Retinal pigment epithelial cell (primary cell): ENCODE results near the gene MXI1.

Experiments used
- DNase-seq: peaks from one replicate; pipeline ENCODE4 v3.0.0-alpha.2; 2010; ENCODE audit warnings: low read depth
- H3K4me3 ChIP-seq: 2 replicates; pipeline ENCODE4 v1.5.1; 2011; ENCODE audit warnings: mild to moderate bottlenecking, low read length, control low read depth, moderate library complexity
- CTCF ChIP-seq: conservative IDR thresholded peaks from 2 replicates; pipeline ENCODE4 v1.5.1; 2011; ENCODE audit warnings: low read depth, low read length, control low read depth, inconsistent platforms

The MXI1 gene

GRCh38 chr10:110300486-110300986 lies 93.1 kb downstream of the MXI1 start:
- no peak for TF ChIP-seq CTCF
- DNase-seq: no peak
- no peak overlapping the region for H3K4me3 ChIP-seq

- peak overlapping the region; percentile 94 for H3K4me3 ChIP-seq
- no peak for TF ChIP-seq CTCF
- DNase-seq: no peak
Measured at GRCh38 chr10:110303681-110304080, 96.3 kb downstream of the MXI1 start.

GRCh38 chr10:110304394-110304779 lies 97.0 kb downstream of the MXI1 start:
- peak overlapping the region; percentile 94 for H3K4me3 ChIP-seq
- DNase-seq: no peak

GRCh38 chr10:110304780-110305421 lies 97.5 kb downstream of the MXI1 start, which contains the start of gene SMNDC1:
SMNDC1 (minus strand) TSS chr10:110304920; CDS start chr10:110303587, 1,333 bp downstream.
- peak within 1 kb of the TSS; percentile 94 for H3K4me3 ChIP-seq
- TF ChIP-seq CTCF: no peak
- peak; percentile 93 for DNase-seq

More at GRCh38 chr10:110304394-110304779, 97.0 kb downstream of the MXI1 start:
- TF ChIP-seq CTCF: no peak

- H3K4me3 ChIP-seq: peak overlapping the region; percentile 94
- peak; percentile 71 for DNase-seq
- TF ChIP-seq CTCF: peak; percentile 72
Measured at GRCh38 chr10:110305767-110306451, 98.5 kb downstream of the MXI1 start.

- no peak overlapping the region for H3K4me3 ChIP-seq
- DNase-seq: no peak
- TF ChIP-seq CTCF: no peak
Measured at GRCh38 chr10:110306452-110306768, 99.0 kb downstream of the MXI1 start.

GRCh38 chr10:110307805-110308204 lies 100.4 kb downstream of the MXI1 start:
- DNase-seq: no peak
- H3K4me3 ChIP-seq: no peak overlapping the region
- no peak for TF ChIP-seq CTCF
